Measurements from ENCODE around the gene KRT38. TPM values are rescaled to one million over a fixed set of nuclear protein-coding genes. Genes with fewer than 3 reads are reported as not detected.

KRT38 gene
- total RNA-seq, 2 donors from 2014 or later = not detected

- Mint-ChIP-seq H3K27ac (no peak overlapping the region), H3K27me3 (ENCODE audit: low read depth) (no peaks in the 10 kb centered on the region), H3K36me3 (ENCODE audit: insufficient read depth in 2 of 2) (no peaks in the 10 kb centered on the region), H3K9me3 (no peaks in the 10 kb centered on the region), H3K4me3 (no peak overlapping the region), H3K4me1 (ENCODE audit: low read depth) (no peaks in the 10 kb centered on the region)
- no peak for ATAC-seq (replicated peaks in 1 of 2)
- DNase-seq = no peak
These were observed 24.3 kb downstream of the KRT38 start for GRCh38 chr17:41416479-41416878.

GRCh38 chr17:41415833-41416335, 24.9 kb downstream of the KRT38 start:
- no peak overlapping the region for H3K4me3 Mint-ChIP-seq
- no peaks in the 10 kb centered on the region for H3K4me1 Mint-ChIP-seq (ENCODE audit: low read depth)
- no peak for DNase-seq
- no peaks in the 10 kb centered on the region for H3K27me3 Mint-ChIP-seq (ENCODE audit: low read depth)
- H3K27ac Mint-ChIP-seq = no peak overlapping the region
- H3K9me3 Mint-ChIP-seq = no peaks in the 10 kb centered on the region
- no peak for ATAC-seq (replicated peaks in 1 of 2)
- no peaks in the 10 kb centered on the region for H3K36me3 Mint-ChIP-seq (ENCODE audit: insufficient read depth in 2 of 2)

GRCh38 chr17:41415411-41415810, 25.4 kb downstream of the KRT38 start:
- no peak overlapping the region for H3K4me3 Mint-ChIP-seq
- DNase-seq (no peak), ATAC-seq (replicated peaks in 1 of 2) (no peak)
- H3K27ac Mint-ChIP-seq = no peak overlapping the region
- no peaks in the 10 kb centered on the region for H3K4me1 Mint-ChIP-seq (ENCODE audit: low read depth)
- no peaks in the 10 kb centered on the region for H3K36me3 Mint-ChIP-seq (ENCODE audit: insufficient read depth in 2 of 2)
- H3K27me3 Mint-ChIP-seq (ENCODE audit: low read depth) = no peaks in the 10 kb centered on the region
- H3K9me3 Mint-ChIP-seq = no peaks in the 10 kb centered on the region

DNA sequence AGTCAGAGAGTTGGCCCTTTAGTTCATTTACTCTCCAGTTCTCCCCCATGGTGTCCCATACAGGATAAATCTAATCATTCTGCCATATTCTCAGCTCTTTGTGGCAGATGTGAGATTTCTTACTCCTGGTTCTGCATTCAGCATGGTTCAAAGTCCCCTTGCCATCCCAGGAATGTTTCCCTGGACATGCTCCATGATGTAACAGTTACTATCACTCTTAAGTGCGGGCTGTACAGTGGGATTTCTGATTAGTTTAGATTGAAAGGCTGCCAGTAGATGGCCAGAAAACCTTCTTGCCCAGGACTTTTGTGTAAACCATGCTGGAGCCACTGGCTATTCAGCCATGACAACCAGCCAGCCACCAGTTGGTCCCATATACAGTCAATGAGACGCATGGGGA, 26.8 kb downstream of the KRT38 start:
- no peak for ATAC-seq (replicated peaks in 1 of 2)
- H3K4me3 Mint-ChIP-seq = no peak overlapping the region
- H3K4me1 Mint-ChIP-seq (ENCODE audit: low read depth) = peaks cover 2% of the 10 kb centered on the region
- H3K27me3 Mint-ChIP-seq (ENCODE audit: low read depth) = no peaks in the 10 kb centered on the region
- H3K36me3 Mint-ChIP-seq (ENCODE audit: insufficient read depth in 2 of 2) = no peaks in the 10 kb centered on the region
- no peak for DNase-seq
- H3K9me3 Mint-ChIP-seq = no peaks in the 10 kb centered on the region
- H3K27ac Mint-ChIP-seq = no peak overlapping the region

DNA sequence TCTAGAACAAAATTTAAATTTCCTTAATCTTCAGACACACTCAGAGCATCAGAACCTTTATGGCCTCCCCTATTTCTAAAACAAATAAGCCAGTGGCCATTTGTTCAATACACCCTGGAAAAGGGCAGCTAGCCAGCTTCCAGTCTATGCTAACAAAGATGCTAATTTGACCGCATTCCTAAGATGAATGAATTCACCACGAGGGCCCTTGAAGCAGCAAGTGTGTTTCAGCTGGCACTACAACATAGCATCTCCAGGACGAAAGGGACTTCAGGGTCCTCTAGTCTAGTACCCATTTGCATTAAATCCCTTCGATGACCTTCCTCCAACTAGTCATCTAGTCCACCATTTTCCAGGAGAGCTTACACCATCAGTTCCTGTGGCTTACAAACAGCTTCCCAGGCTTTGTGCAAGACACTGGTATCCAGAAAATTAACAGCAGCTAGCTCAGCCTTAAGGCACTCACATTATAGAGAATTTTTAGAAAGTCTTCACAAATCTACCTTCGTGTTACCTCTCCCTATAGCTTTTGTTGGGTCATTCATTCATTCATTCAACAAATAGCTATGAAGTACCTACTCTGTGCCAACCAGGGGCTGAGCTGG, 27.3 kb downstream of the KRT38 start:
- no peak for ATAC-seq (replicated peaks in 1 of 2)
- no peaks in the 10 kb centered on the region for H3K27me3 Mint-ChIP-seq (ENCODE audit: low read depth)
- no peak for DNase-seq
- no peaks in the 10 kb centered on the region for H3K9me3 Mint-ChIP-seq
- H3K27ac Mint-ChIP-seq = no peak overlapping the region
- H3K4me1 Mint-ChIP-seq (ENCODE audit: low read depth) = peaks cover 7% of the 10 kb centered on the region
- no peak overlapping the region for H3K4me3 Mint-ChIP-seq
- H3K36me3 Mint-ChIP-seq (ENCODE audit: insufficient read depth in 2 of 2) = no peaks in the 10 kb centered on the region

GRCh38 chr17:41411072-41411840, 29.5 kb downstream of the KRT38 start:
- no peaks in the 10 kb centered on the region for H3K27me3 Mint-ChIP-seq (ENCODE audit: low read depth)

GRCh38 chr17:41407226-41407625, 33.6 kb downstream of the KRT38 start:
- ATAC-seq (replicated peaks in 1 of 2) = no peak
- Mint-ChIP-seq H3K4me1 (ENCODE audit: low read depth) (peaks cover 50% of the 10 kb centered on the region), H3K36me3 (ENCODE audit: insufficient read depth in 2 of 2) (no peaks in the 10 kb centered on the region), H3K4me3 (no peak overlapping the region), H3K9me3 (no peaks in the 10 kb centered on the region), H3K27me3 (ENCODE audit: low read depth) (no peaks in the 10 kb centered on the region), H3K27ac (no peak overlapping the region)
- DNase-seq = no peak

More at GRCh38 chr17:41411072-41411840, 29.5 kb downstream of the KRT38 start:
- Mint-ChIP-seq H3K4me1 (ENCODE audit: low read depth) (peaks cover 10% of the 10 kb centered on the region), H3K4me3 (no peak overlapping the region), H3K27ac (no peak overlapping the region), H3K36me3 (ENCODE audit: insufficient read depth in 2 of 2) (no peaks in the 10 kb centered on the region), H3K9me3 (no peaks in the 10 kb centered on the region)
- ATAC-seq (replicated peaks in 1 of 2) (no peak), DNase-seq (no peak)

DNA sequence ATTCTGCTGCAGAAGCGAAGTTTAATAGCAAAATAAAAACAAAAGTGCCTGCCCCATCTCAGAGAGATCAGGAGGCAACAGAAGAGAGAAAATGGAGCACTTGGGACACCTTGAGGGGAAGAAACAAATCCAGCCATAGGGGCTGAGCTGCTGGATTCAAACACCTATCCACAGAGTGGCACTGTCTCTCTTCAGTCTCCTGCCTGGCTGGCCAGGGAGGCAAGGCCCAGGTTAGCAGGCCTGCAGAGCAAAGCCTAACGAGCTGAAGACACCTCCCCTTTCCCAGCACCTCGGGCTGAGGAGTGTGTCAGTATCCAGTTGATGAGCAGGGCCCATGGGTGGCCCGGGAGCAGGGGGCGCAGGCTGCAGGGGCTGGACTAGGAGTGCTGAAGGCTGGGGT, 34.6 kb downstream of the KRT38 start:
- Mint-ChIP-seq H3K27me3 (ENCODE audit: low read depth) (no peaks in the 10 kb centered on the region), H3K4me3 (no peak overlapping the region), H3K9me3 (no peaks in the 10 kb centered on the region), H3K27ac (no peak overlapping the region), H3K4me1 (ENCODE audit: low read depth) (peaks cover 51% of the 10 kb centered on the region), H3K36me3 (ENCODE audit: insufficient read depth in 2 of 2) (no peaks in the 10 kb centered on the region)
- no peak for ATAC-seq (replicated peaks in 1 of 2)
- DNase-seq = no peak

DNA sequence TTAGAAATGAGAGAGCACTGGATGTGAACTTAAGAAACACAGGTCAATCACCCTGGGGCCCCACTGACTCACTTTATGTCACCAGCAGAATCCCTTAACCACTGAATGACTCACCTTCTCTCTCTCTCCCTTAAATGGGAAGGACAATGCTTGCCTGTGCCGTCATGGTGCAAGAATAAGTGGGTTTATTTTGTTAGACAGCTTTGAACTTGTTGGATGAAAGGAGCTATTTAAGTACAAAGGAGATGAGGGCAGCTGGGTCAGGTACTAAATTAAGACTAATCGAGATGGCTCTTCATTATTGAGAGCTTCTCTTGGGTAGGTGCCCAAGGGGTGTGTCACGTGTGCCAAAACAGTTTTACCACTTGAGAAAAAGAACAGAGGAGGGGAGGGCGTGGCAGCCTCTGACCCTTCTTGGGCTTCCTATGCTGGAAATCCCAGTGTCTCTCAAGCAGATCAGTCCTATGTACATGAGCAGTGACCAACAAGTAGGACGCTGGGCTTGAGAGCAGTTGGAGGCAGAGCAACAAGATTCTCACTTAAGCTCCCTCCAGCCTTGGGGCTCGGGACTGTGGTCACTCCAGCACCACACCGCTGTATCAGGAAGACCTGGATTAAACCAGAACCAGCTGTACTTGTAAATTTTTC, 36.6 kb downstream of the KRT38 start:
- no peaks in the 10 kb centered on the region for H3K9me3 Mint-ChIP-seq
- DNase-seq (peak; percentile 65 to 75), ATAC-seq (replicated peaks in 1 of 2) (peak; percentile 90 to 91)
- H3K27me3 Mint-ChIP-seq (ENCODE audit: low read depth) = peaks cover 6% of the 10 kb centered on the region
- peak overlapping the region; percentile 62 for H3K27ac Mint-ChIP-seq
- peak overlapping the region; percentile 61 to 72 for H3K4me3 Mint-ChIP-seq
- H3K4me1 Mint-ChIP-seq (ENCODE audit: low read depth) = peaks cover 51% of the 10 kb centered on the region
- H3K36me3 Mint-ChIP-seq (ENCODE audit: insufficient read depth in 2 of 2) = no peaks in the 10 kb centered on the region

- Mint-ChIP-seq H3K27me3 (ENCODE audit: low read depth) (peaks cover 6% of the 10 kb centered on the region), H3K9me3 (no peaks in the 10 kb centered on the region), H3K4me3 (peak overlapping the region; percentile 61 to 72), H3K27ac (peak overlapping the region; percentile 87), H3K4me1 (ENCODE audit: low read depth) (peaks cover 45% of the 10 kb centered on the region), H3K36me3 (ENCODE audit: insufficient read depth in 2 of 2) (no peaks in the 10 kb centered on the region)
- ATAC-seq (replicated peaks in 1 of 2) = no peak
- peak in 1 of 2 donors; percentile 12 for DNase-seq
These were observed 37.3 kb downstream of the KRT38 start for GRCh38 chr17:41403404-41404023.

DNA sequence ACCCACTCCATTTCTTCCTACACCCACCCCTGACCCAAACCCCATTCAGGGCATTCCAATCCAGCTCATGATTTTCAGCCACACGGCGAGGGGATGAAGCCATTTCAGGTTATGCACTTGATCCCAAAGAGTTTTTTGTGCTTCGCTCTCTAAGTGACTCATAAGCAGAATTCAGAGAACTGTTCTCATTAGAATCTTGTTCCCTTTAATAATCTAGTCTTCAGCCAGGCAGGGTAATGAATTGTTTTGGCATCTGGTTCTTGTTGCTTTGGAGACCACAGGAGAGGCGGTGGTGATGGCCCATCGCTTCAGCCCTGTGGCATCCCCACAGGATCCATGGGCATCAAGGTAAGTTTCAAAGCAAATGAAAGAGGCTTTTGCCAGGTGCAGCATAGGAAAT, 38.6 kb downstream of the KRT38 start:
- no peak overlapping the region for H3K27ac Mint-ChIP-seq
- H3K27me3 Mint-ChIP-seq (ENCODE audit: low read depth) = peaks cover 6% of the 10 kb centered on the region
- no peak for ATAC-seq (replicated peaks in 1 of 2)
- H3K4me1 Mint-ChIP-seq (ENCODE audit: low read depth) = peaks cover 41% of the 10 kb centered on the region
- no peaks in the 10 kb centered on the region for H3K36me3 Mint-ChIP-seq (ENCODE audit: insufficient read depth in 2 of 2)
- H3K9me3 Mint-ChIP-seq = no peaks in the 10 kb centered on the region
- H3K4me3 Mint-ChIP-seq = peak overlapping the region; percentile 21 to 51
- DNase-seq = no peak

DNA sequence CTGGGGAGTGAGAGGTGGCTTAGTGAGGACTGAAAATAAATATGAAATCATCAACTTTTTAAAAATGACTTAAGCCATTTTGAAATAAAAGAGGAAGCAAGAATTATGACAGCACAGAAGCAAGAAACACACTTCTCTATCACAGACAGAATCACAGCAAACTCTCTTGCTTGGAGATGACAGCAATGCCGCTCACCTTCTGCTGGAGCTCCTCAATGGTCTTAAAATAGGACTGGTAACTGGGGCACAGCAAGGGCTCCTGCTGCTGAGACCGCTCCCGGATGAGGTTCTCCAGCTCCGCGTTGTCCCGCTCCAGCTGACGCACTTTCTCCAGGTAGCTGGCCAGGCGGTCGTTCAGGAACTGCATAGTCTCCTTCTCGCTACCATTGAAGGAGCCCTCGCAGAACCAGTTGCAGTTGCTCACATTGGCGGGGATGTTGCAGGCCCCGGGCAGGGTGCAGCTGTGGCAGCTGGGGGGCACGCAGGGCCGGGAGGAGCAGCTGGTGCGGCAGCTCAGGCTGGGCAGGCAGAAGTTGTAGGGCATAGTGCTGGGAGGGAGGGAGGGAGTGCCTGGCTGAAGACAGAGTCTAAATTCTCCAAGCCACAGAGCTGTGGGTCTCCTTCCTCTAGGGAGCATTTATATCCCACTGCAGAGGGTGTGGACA, 43.7 kb downstream of the KRT38 start, which contains the start of gene KRT31:
TSS of gene KRT31 (minus strand) at position 613 of the 665 bp plus-strand sequence. CDS start at position 544, 69 bp downstream.
- H3K27me3 Mint-ChIP-seq (ENCODE audit: low read depth) = peaks cover 8% of the 10 kb centered on the region
- H3K4me3 Mint-ChIP-seq = no peak within 1 kb of the TSS
- H3K4me1 Mint-ChIP-seq (ENCODE audit: low read depth) = peaks cover under 1% of the 10 kb centered on the region
- DNase-seq (no peak), ATAC-seq (replicated peaks in 1 of 2) (no peak)
- H3K36me3 Mint-ChIP-seq (ENCODE audit: insufficient read depth in 2 of 2) = no peaks in the 10 kb centered on the region
- H3K9me3 Mint-ChIP-seq = no peaks in the 10 kb centered on the region
- H3K27ac Mint-ChIP-seq = no peak within 1 kb of the TSS

Data from activated T-cell treated with anti-CD3 and anti-CD28 coated beads, Interleukin-2, amount 50 U/mL, for 72 hours (primary cell).